Trophoblast cell (in vitro differentiated cells and primary cell): ENCODE data around the gene SUN1.

Source experiments
- DNase-seq, 2 donors: peaks; one replicate each; pipeline ENCODE4 v3.0.0-alpha.2; 2016
- H2AFZ ChIP-seq: 2 replicates; pipeline ENCODE4 v1.6.1; 2013; ENCODE audit warnings: low read length, moderate library complexity, mild to moderate bottlenecking; ENCODE audit not compliant: insufficient read depth, poor library complexity
- H2AK5ac ChIP-seq: 2 replicates; pipeline ENCODE4 v1.6.1; 2013; ENCODE audit warnings: mild to moderate bottlenecking, low read length
- H2BK120ac ChIP-seq: 2 replicates; pipeline ENCODE4 v1.6.1; 2013; ENCODE audit warnings: low read length, mild to moderate bottlenecking, moderate library complexity; ENCODE audit not compliant: insufficient read depth, poor library complexity
- H2BK12ac ChIP-seq: 2 replicates; pipeline ENCODE4 v1.6.1; 2013; ENCODE audit warnings: mild to moderate bottlenecking, low read length, moderate library complexity
- H2BK5ac ChIP-seq: 2 replicates; pipeline ENCODE4 v1.6.1; 2013; ENCODE audit warnings: low read length, low read depth, moderate library complexity, mild to moderate bottlenecking; ENCODE audit not compliant: poor library complexity
- H3K14ac ChIP-seq: 2 replicates; pipeline ENCODE4 v1.6.1; 2013; ENCODE audit warnings: mild to moderate bottlenecking, low read length
- H3K18ac ChIP-seq: 2 replicates; pipeline ENCODE4 v1.6.1; 2013; ENCODE audit warnings: mild to moderate bottlenecking, low read length
- H3K23ac ChIP-seq: 2 replicates; pipeline ENCODE4 v1.6.1; 2013; ENCODE audit warnings: low read length
- H3K27ac ChIP-seq: 2 replicates; pipeline ENCODE4 v1.5.1; 2013; ENCODE audit warnings: low read depth, mild to moderate bottlenecking, inconsistent platforms, low read length, moderate library complexity
- H3K27me3 ChIP-seq: 2 replicates; pipeline ENCODE4 v1.6.1; 2013; ENCODE audit warnings: inconsistent platforms, mild to moderate bottlenecking, low read length, moderate library complexity; ENCODE audit not compliant: insufficient read depth
- H3K36me3 ChIP-seq, 2 experiments: 1 replicate in 1 of 2; 2 replicates in 1 of 2; pipeline ENCODE4 v1.6.1; 2013; ENCODE audit warnings: low read length in 2 of 2, mild to moderate bottlenecking in 2 of 2, moderate library complexity in 1 of 2; ENCODE audit not compliant: insufficient read depth in 2 of 2, control insufficient read depth in 1 of 2
- H3K4ac ChIP-seq: 2 replicates; pipeline ENCODE4 v1.6.1; 2013; ENCODE audit warnings: low read depth, mild to moderate bottlenecking, low read length, moderate library complexity
- H3K4me1 ChIP-seq, 2 experiments: 1 replicate in 1 of 2; 2 replicates in 1 of 2; pipeline ENCODE4 v1.6.1; 2013; ENCODE audit warnings: low read length in 2 of 2, mild to moderate bottlenecking in 2 of 2, moderate library complexity in 1 of 2; ENCODE audit not compliant: insufficient read depth in 2 of 2, control insufficient read depth in 1 of 2
- H3K4me2 ChIP-seq: 2 replicates; pipeline ENCODE4 v1.6.1; 2013; ENCODE audit warnings: inconsistent platforms, mild to moderate bottlenecking, low read length, moderate library complexity
- H3K4me3 ChIP-seq: 2 replicates; pipeline ENCODE4 v1.5.1; 2013; ENCODE audit warnings: mild to moderate bottlenecking, low read depth, low read length, inconsistent platforms
- H3K79me1 ChIP-seq: one replicate; pipeline ENCODE4 v1.6.1; 2013; ENCODE audit warnings: low read length
- H3K79me2 ChIP-seq: 2 replicates; pipeline ENCODE4 v1.6.1; 2013; ENCODE audit warnings: low read length, mild to moderate bottlenecking; ENCODE audit not compliant: control insufficient read depth, insufficient read depth, poor library complexity
- H3K9ac ChIP-seq: 2 replicates; pipeline ENCODE4 v1.6.1; 2013; ENCODE audit warnings: mild to moderate bottlenecking, low read length
- H3K9me3 ChIP-seq: 2 replicates; pipeline ENCODE4 v1.6.1; 2013; ENCODE audit warnings: low read depth, mild to moderate bottlenecking, control low read depth, inconsistent platforms, low read length; ENCODE audit not compliant: insufficient read depth
- H4K12ac ChIP-seq: 2 replicates; pipeline ENCODE4 v1.6.1; 2013; ENCODE audit warnings: low read depth, mild to moderate bottlenecking, low read length, moderate library complexity
- H4K8ac ChIP-seq: 2 replicates; pipeline ENCODE4 v1.6.1; 2013; ENCODE audit warnings: low read depth, mild to moderate bottlenecking, low read length, moderate library complexity
- H4K91ac ChIP-seq: one replicate; pipeline ENCODE4 v1.6.1; 2013; ENCODE audit warnings: low read depth, mild to moderate bottlenecking, low read length, moderate library complexity
- WGBS: extraction: QIAGEN DNeasy Blood & Tissue Kit; methylation state at CpG from one replicate; pipeline ENCODE4 v1.1.7; 2013; ENCODE audit warnings: missing lambda C conversion rate; ENCODE audit not compliant: insufficient read length, insufficient coverage; ENCODE audit errors: extremely low coverage; 5-methylcytosine and 5-hydroxymethylcytosine counted together

Gene SUN1

GRCh38 chr7:893686-894085 lies 61.4 kb downstream of the SUN1 start:
- no peak overlapping the region for H3K18ac ChIP-seq
- H3K79me1 ChIP-seq: no peaks in the 10 kb centered on the region
- H3K79me2 ChIP-seq: no peaks in the 10 kb centered on the region
- no peaks in the 10 kb centered on the region for H3K9me3 ChIP-seq
- H3K4me3 ChIP-seq: no peak overlapping the region
- H3K4me2 ChIP-seq: no peak overlapping the region
- DNase-seq: no peak
- H3K4ac ChIP-seq: no peak overlapping the region
- H3K23ac ChIP-seq: no peak overlapping the region
- H2AFZ ChIP-seq: no peak overlapping the region
- H3K9ac ChIP-seq: no peak overlapping the region
- no peak overlapping the region for H4K91ac ChIP-seq
- no peaks in the 10 kb centered on the region for H3K27me3 ChIP-seq
- H3K27ac ChIP-seq: no peak overlapping the region
- H4K12ac ChIP-seq: no peak overlapping the region
- no peak overlapping the region for H4K8ac ChIP-seq
- no CpG with 5 or more reads among the region's 19 CpGs for WGBS
- H3K36me3 ChIP-seq: peaks cover 86 to 88% of the 10 kb centered on the region in 2 experiments
- H2BK5ac ChIP-seq: no peak overlapping the region
- H2AK5ac ChIP-seq: no peak overlapping the region
- H3K14ac ChIP-seq: no peak overlapping the region
- H2BK120ac ChIP-seq: no peak overlapping the region
- no peak overlapping the region for H2BK12ac ChIP-seq
- H3K4me1 ChIP-seq: peaks cover 0 to under 1% of the 10 kb centered on the region in 2 experiments

DNA sequence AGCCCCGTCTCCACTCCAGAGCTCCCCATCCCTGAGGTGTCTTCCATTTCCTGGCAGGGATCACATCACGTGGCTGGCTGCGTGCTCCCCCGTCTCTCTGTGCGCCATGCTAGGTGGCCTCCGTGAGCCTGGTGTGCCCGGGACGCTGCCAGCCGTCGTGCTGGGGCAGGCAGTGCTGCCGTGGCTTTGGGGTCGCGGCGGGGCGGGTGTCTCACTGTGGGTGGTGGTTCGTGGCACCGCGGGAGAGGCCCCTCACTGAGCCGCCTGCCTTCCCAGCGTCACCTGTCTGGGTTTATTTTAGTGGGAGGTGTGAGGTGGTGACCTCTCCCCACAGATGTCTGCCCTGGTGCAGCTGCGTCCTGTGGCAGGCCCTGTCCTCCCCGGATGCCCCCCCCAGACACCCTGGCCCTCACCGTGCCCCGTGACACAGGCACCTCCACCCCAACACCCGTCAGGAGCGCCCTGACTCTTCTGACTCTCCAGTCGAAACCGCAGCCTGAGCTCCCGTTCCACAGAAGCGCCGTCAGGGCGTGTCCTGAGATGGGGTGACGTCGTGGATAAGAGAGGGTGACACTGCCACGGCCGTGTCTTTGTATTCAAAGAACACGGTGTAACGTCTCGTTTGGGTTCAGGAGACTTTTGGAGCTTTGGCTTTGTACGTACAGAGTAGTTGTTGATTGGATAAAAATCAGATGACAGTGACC lies 62.0 kb downstream of the SUN1 start:
- Histone ChIP-seq H4K91ac (no peak overlapping the region), H3K27ac (no peak overlapping the region), H3K9ac (no peak overlapping the region), H3K27me3 (no peaks in the 10 kb centered on the region), H3K9me3 (no peaks in the 10 kb centered on the region), H2BK5ac (no peak overlapping the region), H3K23ac (no peak overlapping the region), H2BK12ac (no peak overlapping the region), H2BK120ac (no peak overlapping the region), H3K4ac (no peak overlapping the region), H3K36me3 (peaks cover 81 to 82% of the 10 kb centered on the region in 2 experiments), H2AFZ (no peak overlapping the region), H3K14ac (no peak overlapping the region), H3K4me2 (no peak overlapping the region), H4K12ac (no peak overlapping the region), H4K8ac (no peak overlapping the region), H2AK5ac (no peak overlapping the region), H3K79me2 (no peaks in the 10 kb centered on the region), H3K79me1 (no peaks in the 10 kb centered on the region), H3K4me1 (no peaks in the 10 kb centered on the region), H3K18ac (no peak overlapping the region), H3K4me3 (no peak overlapping the region)
- WGBS: no CpG with 5 or more reads among the region's 40 CpGs
- no peak for DNase-seq

DNA sequence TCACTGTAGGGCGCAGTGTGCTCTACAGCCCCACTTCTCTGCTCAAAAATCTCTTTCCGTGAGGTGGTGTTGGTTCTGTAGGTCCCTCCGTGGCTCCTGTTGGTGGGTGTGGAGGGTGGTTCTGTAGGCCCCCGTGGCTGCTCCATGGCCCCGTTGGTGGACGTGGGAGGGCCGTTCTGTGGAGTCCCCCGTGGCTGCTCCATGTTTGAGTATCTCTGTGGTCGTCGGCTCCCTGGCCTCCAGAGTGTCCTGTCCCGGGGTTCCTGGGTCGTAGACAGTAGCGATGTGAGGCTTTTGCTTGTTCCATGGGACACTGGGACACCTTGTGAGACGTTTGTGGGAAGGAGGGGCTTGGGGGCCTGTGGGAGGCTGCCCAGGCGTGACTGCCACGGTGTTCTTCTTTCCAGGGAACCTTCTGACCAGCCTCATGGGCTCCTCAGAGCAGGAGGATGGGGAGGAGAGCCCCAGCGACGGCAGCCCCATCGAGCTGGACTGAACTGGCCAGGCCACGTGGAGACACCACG lies 62.7 kb downstream of the SUN1 start:
- Histone ChIP-seq H2AK5ac (no peak overlapping the region), H3K36me3 (peaks cover 78 to 80% of the 10 kb centered on the region in 2 experiments), H3K9me3 (no peaks in the 10 kb centered on the region), H2BK120ac (no peak overlapping the region), H4K91ac (no peak overlapping the region), H3K4me1 (no peaks in the 10 kb centered on the region), H2BK12ac (no peak overlapping the region), H3K4ac (no peak overlapping the region), H3K4me2 (no peak overlapping the region), H3K27ac (no peak overlapping the region), H3K18ac (no peak overlapping the region), H3K4me3 (no peak overlapping the region), H2BK5ac (no peak overlapping the region), H3K14ac (no peak overlapping the region), H4K8ac (no peak overlapping the region), H3K9ac (no peak overlapping the region), H3K23ac (no peak overlapping the region), H4K12ac (no peak overlapping the region), H3K79me1 (no peaks in the 10 kb centered on the region), H3K79me2 (no peaks in the 10 kb centered on the region), H2AFZ (no peak overlapping the region), H3K27me3 (no peaks in the 10 kb centered on the region)
- DNase-seq: no peak
- no CpG with 5 or more reads among the region's 21 CpGs for WGBS

GRCh38 chr7:895451-896052 lies 63.3 kb downstream of the SUN1 start:
- Histone ChIP-seq H3K23ac (no peak overlapping the region), H3K79me2 (no peaks in the 10 kb centered on the region), H3K4me3 (no peak overlapping the region), H3K9me3 (no peaks in the 10 kb centered on the region), H4K8ac (no peak overlapping the region), H2BK5ac (no peak overlapping the region), H3K4ac (no peak overlapping the region), H2AFZ (no peak overlapping the region), H2AK5ac (no peak overlapping the region), H4K91ac (no peak overlapping the region), H3K14ac (no peak overlapping the region), H3K79me1 (no peaks in the 10 kb centered on the region), H3K4me1 (no peaks in the 10 kb centered on the region), H3K27ac (no peak overlapping the region), H2BK12ac (no peak overlapping the region), H2BK120ac (no peak overlapping the region), H3K27me3 (no peaks in the 10 kb centered on the region), H3K36me3 (peaks cover 74 to 77% of the 10 kb centered on the region in 2 experiments), H3K9ac (no peak overlapping the region), H4K12ac (no peak overlapping the region), H3K4me2 (no peak overlapping the region), H3K18ac (no peak overlapping the region)
- no CpG with 5 or more reads among the region's 52 CpGs for WGBS
- no peak for DNase-seq
